H9 (cell line): Measurements from ENCODE around the gene AHDC1. TPM values are rescaled to one million over a fixed set of nuclear protein-coding genes. Genes with fewer than 3 reads are reported as not detected.
A peak's percentile ranks its signal among the peaks of the same experiment; 100 is the strongest.

Source experiments
- DNase-seq: peaks from one replicate; pipeline ENCODE4 v3.0.0-alpha.2; 2017
- H2AFZ ChIP-seq: one replicate; pipeline ENCODE4 v1.6.1; 2013; ENCODE audit warnings: mild to moderate bottlenecking, low read length, control low read depth, moderate library complexity
- H2AK5ac ChIP-seq: 2 replicates; pipeline ENCODE4 v1.6.1; 2013; ENCODE audit warnings: low read length, control low read depth, mixed read lengths; ENCODE audit not compliant: insufficient read length
- H2BK120ac ChIP-seq: one replicate; pipeline ENCODE4 v1.6.1; 2013; ENCODE audit warnings: low read depth, mild to moderate bottlenecking, low read length, control low read depth, inconsistent platforms; ENCODE audit not compliant: poor library complexity, severe bottlenecking
- H2BK12ac ChIP-seq: 2 replicates; pipeline ENCODE4 v1.6.1; 2013; ENCODE audit warnings: low read length, control low read depth, mixed read lengths, low read depth; ENCODE audit not compliant: insufficient read length
- H2BK15ac ChIP-seq: 2 replicates; pipeline ENCODE4 v1.6.1; 2013; ENCODE audit warnings: low read depth, low read length, control low read depth
- H2BK20ac ChIP-seq: one replicate; pipeline ENCODE4 v1.6.1; 2013; ENCODE audit warnings: low read depth, mild to moderate bottlenecking, low read length, control low read depth, inconsistent platforms; ENCODE audit not compliant: poor library complexity, severe bottlenecking
- H2BK5ac ChIP-seq: 2 replicates; pipeline ENCODE4 v1.6.1; 2013; ENCODE audit warnings: low read length, control low read depth, mixed read lengths; ENCODE audit not compliant: insufficient read length
- H3K14ac ChIP-seq: 2 replicates; pipeline ENCODE4 v1.6.1; 2013; ENCODE audit warnings: low read length, control low read depth; ENCODE audit not compliant: insufficient read depth
- H3K18ac ChIP-seq: 2 replicates; pipeline ENCODE4 v1.6.1; 2013; ENCODE audit warnings: low read depth, mild to moderate bottlenecking, mixed read lengths, low read length, control low read depth; ENCODE audit not compliant: insufficient read length
- H3K23ac ChIP-seq: 2 replicates; pipeline ENCODE4 v1.6.1; 2013; ENCODE audit warnings: low read length, control low read depth, mixed read lengths, low read depth; ENCODE audit not compliant: insufficient read length
- H3K23me2 ChIP-seq: 2 replicates; pipeline ENCODE4 v1.6.1; 2013; ENCODE audit warnings: low read depth, mild to moderate bottlenecking, mixed read lengths, low read length, control low read depth; ENCODE audit not compliant: insufficient read length, poor library complexity, severe bottlenecking
- H3K27ac ChIP-seq: 2 replicates; pipeline ENCODE4 v1.5.1; 2013; ENCODE audit warnings: low read length, control low read depth, mixed read lengths, low read depth; ENCODE audit not compliant: insufficient read length
- H3K27me3 ChIP-seq: 2 replicates; pipeline ENCODE4 v1.6.1; 2013; ENCODE audit warnings: low read length, control low read depth, inconsistent platforms; ENCODE audit not compliant: insufficient read depth
- H3K4ac ChIP-seq: 2 replicates; pipeline ENCODE4 v1.6.1; 2013; ENCODE audit warnings: low read depth, mild to moderate bottlenecking, control low read depth, inconsistent platforms, low read length, moderate library complexity
- H3K4me1 ChIP-seq: 2 replicates; pipeline ENCODE4 v1.6.1; 2013; ENCODE audit warnings: low read length, control low read depth, inconsistent platforms; ENCODE audit not compliant: insufficient read depth
- H3K4me2 ChIP-seq: 2 replicates; pipeline ENCODE4 v1.6.1; 2013; ENCODE audit warnings: low read length, control low read depth, mixed read lengths; ENCODE audit not compliant: insufficient read length, insufficient read depth
- H3K56ac ChIP-seq: 2 replicates; pipeline ENCODE4 v1.6.1; 2013; ENCODE audit warnings: low read depth, mild to moderate bottlenecking, mixed read lengths, low read length, control low read depth; ENCODE audit not compliant: insufficient read length
- H3K79me1 ChIP-seq: 2 replicates; pipeline ENCODE4 v1.6.1; 2013; ENCODE audit warnings: low read depth, mild to moderate bottlenecking, moderate library complexity, low read length, control low read depth, inconsistent platforms; ENCODE audit not compliant: insufficient read depth, poor library complexity, severe bottlenecking
- H3K79me2 ChIP-seq: 2 replicates; pipeline ENCODE4 v1.6.1; 2013; ENCODE audit warnings: low read length, control low read depth, inconsistent platforms; ENCODE audit not compliant: insufficient read depth
- H3K9ac ChIP-seq: 2 replicates; pipeline ENCODE4 v1.6.1; 2013; ENCODE audit warnings: low read length, control low read depth, mixed read lengths; ENCODE audit not compliant: insufficient read length; ENCODE audit errors: extremely low read depth
- H3K9me3 ChIP-seq: one replicate; pipeline ENCODE4 v1.6.1; 2013; ENCODE audit warnings: low read depth, low read length, inconsistent platforms; ENCODE audit not compliant: control insufficient read depth
- H3T11ph ChIP-seq: one replicate; pipeline ENCODE4 v1.6.1; 2013; ENCODE audit warnings: mild to moderate bottlenecking, low read length, control low read depth, inconsistent platforms
- H4K20me1 ChIP-seq: one replicate; pipeline ENCODE4 v1.6.1; 2013; ENCODE audit not compliant: control insufficient read depth, insufficient read length, insufficient read depth
- H4K5ac ChIP-seq: 2 replicates; pipeline ENCODE4 v1.6.1; 2013; ENCODE audit warnings: low read depth, mild to moderate bottlenecking, mixed read lengths, low read length, control low read depth; ENCODE audit not compliant: insufficient read length
- H4K8ac ChIP-seq: replicated peaks from 2 replicates; pipeline ENCODE4 v1.6.1; 2013; ENCODE audit warnings: low read length, control low read depth, mixed read lengths, low read depth; ENCODE audit not compliant: insufficient read length
- H4K91ac ChIP-seq: 2 replicates; pipeline ENCODE4 v1.6.1; 2013; ENCODE audit warnings: low read depth, mild to moderate bottlenecking, moderate library complexity, mixed read lengths, low read length, control low read depth; ENCODE audit not compliant: insufficient read length
- H3K27ac Mint-ChIP-seq, 3 experiments: 2 replicates in 2 of 3; 3 replicates in 1 of 3; pipeline ENCODE4 v1.8.0; 2020 to 2021; ENCODE audit warnings: mixed read lengths in 3 of 3, mild to moderate bottlenecking in 1 of 3, moderate library complexity in 1 of 3
- H3K27me3 Mint-ChIP-seq: 2 replicates; pipeline ENCODE4 v1.8.0; 2021; ENCODE audit warnings: low read depth, mild to moderate bottlenecking, moderate library complexity, mixed read lengths
- H3K36me3 Mint-ChIP-seq, 3 experiments: 2 replicates in 2 of 3; 3 replicates in 1 of 3; pipeline ENCODE4 v1.8.0; 2020 to 2021; ENCODE audit warnings: low read depth in 3 of 3, mixed read lengths in 3 of 3; ENCODE audit not compliant: insufficient read depth in 1 of 3
- H3K4me1 Mint-ChIP-seq, 2 experiments: 2 replicates each; pipeline ENCODE4 v1.8.0; 2020; ENCODE audit warnings: mixed read lengths in 2 of 2
- H3K4me3 Mint-ChIP-seq, 2 experiments: 2 replicates in 1 of 2; 3 replicates in 1 of 2; pipeline ENCODE4 v1.8.0; 2020 to 2021; ENCODE audit warnings: mild to moderate bottlenecking in 2 of 2, mixed read lengths in 2 of 2, moderate library complexity in 1 of 2
- H3K9me3 Mint-ChIP-seq, 2 experiments: 2 replicates in 1 of 2; 3 replicates in 1 of 2; pipeline ENCODE4 v1.8.0; 2020; ENCODE audit warnings: mild to moderate bottlenecking in 2 of 2, mixed read lengths in 2 of 2, moderate library complexity in 1 of 2
- WGBS: extraction: QIAGEN DNeasy Blood & Tissue Kit; methylation state at CpG from one replicate; pipeline ENCODE4 v1.1.7; 2013; ENCODE audit warnings: missing lambda C conversion rate, low lambda C conversion rate, mixed read lengths; ENCODE audit not compliant: insufficient read length; ENCODE audit errors: extremely low coverage; 5-methylcytosine and 5-hydroxymethylcytosine counted together
- total RNA-seq: library from RNA; stranded (reverse); gene quantifications from 2 replicates; pipeline ENCODE4 v1.2.1, GENCODE V29; 2021
- TF ChIP-seq, protein P1 (sequence below): fragments of 200-600 bp; sonication (generic); conservative IDR thresholded peaks from 3 replicates; pipeline ENCODE4 v1.8.0; 2021; ENCODE audit warnings: antibody characterized with exemption, mild to moderate bottlenecking

AHDC1 gene
- total RNA-seq, 1 experiment from 2014 or later: 29.4 TPM

DNA sequence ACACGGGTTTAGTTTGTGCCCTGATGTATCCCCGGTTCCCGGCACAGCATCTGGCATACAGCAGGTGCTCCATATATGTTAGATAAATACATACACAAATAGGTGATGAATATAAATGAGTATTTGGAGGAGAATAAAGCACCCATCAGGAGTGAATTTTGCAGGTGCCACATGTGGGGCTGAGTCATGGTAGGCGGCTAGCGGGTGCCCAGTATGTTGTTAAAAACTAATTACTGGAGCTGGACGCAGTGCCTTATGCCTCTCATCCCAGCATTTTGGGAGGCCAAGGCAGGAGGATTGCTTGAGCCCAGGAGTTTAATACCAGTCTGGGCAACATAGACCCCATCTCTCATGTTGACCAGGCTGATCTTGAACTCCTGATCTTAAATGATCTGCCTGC lies 97.2 kb downstream of the AHDC1 start:
- peaks cover 22 to 36% of the 10 kb centered on the region in 2 experiments for H3K4me1 Mint-ChIP-seq
- no peak overlapping the region for H3K56ac ChIP-seq

More for the DNA sequence above, 97.2 kb downstream of the AHDC1 start:
- Mint-ChIP-seq H3K4me3 (no peak overlapping the region), H3K36me3 (no peaks in the 10 kb centered on the region), H3K27me3 (no peaks in the 10 kb centered on the region; the same call in 1 of the 2 replicates), H3K27ac (peak overlapping the region in 2 of 3 experiments; percentile 16 to 56; a peak in 2 of 7 replicates), H3K9me3 (no peaks in the 10 kb centered on the region)
- WGBS: no CpG with 5 or more reads among the region's 6 CpGs
- Histone ChIP-seq H2BK12ac (no peak overlapping the region), H2AFZ (no peak overlapping the region), H3K27me3 (no peaks in the 10 kb centered on the region), H3K4me2 (no peak overlapping the region), H3K9ac (no peak overlapping the region), H2BK15ac (no peak overlapping the region), H2BK5ac (no peak overlapping the region), H3K4ac (no peak overlapping the region), H3K27ac (no peak overlapping the region), H2BK120ac (no peak overlapping the region), H3K14ac (no peak overlapping the region), H3K18ac (no peak overlapping the region), H3K23ac (no peak overlapping the region), H4K20me1 (no peaks in the 10 kb centered on the region), H4K5ac (no peak overlapping the region), H3K79me1 (no peaks in the 10 kb centered on the region), H3K23me2 (no peaks in the 10 kb centered on the region), H2AK5ac (no peak overlapping the region), H4K91ac (no peak overlapping the region), H3K9me3 (no peaks in the 10 kb centered on the region), H2BK20ac (no peak overlapping the region), H3T11ph (no peak overlapping the region), H3K79me2 (no peaks in the 10 kb centered on the region), H4K8ac (no peak overlapping the region), H3K4me1 (no peaks in the 10 kb centered on the region)
- no peak for DNase-seq
- TF ChIP-seq, protein P1, sequence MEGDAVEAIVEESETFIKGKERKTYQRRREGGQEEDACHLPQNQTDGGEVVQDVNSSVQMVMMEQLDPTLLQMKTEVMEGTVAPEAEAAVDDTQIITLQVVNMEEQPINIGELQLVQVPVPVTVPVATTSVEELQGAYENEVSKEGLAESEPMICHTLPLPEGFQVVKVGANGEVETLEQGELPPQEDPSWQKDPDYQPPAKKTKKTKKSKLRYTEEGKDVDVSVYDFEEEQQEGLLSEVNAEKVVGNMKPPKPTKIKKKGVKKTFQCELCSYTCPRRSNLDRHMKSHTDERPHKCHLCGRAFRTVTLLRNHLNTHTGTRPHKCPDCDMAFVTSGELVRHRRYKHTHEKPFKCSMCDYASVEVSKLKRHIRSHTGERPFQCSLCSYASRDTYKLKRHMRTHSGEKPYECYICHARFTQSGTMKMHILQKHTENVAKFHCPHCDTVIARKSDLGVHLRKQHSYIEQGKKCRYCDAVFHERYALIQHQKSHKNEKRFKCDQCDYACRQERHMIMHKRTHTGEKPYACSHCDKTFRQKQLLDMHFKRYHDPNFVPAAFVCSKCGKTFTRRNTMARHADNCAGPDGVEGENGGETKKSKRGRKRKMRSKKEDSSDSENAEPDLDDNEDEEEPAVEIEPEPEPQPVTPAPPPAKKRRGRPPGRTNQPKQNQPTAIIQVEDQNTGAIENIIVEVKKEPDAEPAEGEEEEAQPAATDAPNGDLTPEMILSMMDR: no peak
